PC-9 (cell line): ENCODE results near the gene SLC25A30. TPM values are rescaled to one million over a fixed set of nuclear protein-coding genes. Genes with fewer than 3 reads are reported as not detected.

Experiments
- BruUV-seq: library from RNA; stranded (reverse); fragments of 400-500 nt; replicated peaks from 2 replicates; lab custom pipeline; 2021; lab: Mats Ljungman, UMichigan
- CTCF ChIA-PET: fragments of 300-600 bp; sonication (Branson Sonifier 250); formaldehyde crosslinking; loops from one replicate; lab custom pipeline; 2022; ENCODE audit warnings: antibody characterized with exemption; lab: Charles Lee
- POLR2A ChIA-PET: fragments of 300-600 bp; sonication (Branson Sonifier 250); formaldehyde crosslinking; loops from one replicate; lab custom pipeline; 2022; ENCODE audit warnings: antibody characterized with exemption; ENCODE audit not compliant: unreplicated experiment; lab: Charles Lee
- DNase-seq, 2 experiments: peaks; one replicate each; pipeline versions ENCODE4 v3.0.0 to v3.0.0-alpha.2; 2015 to 2022; ENCODE audit warnings: mixed read lengths in 1 of 2
- H2AFZ ChIP-seq: fragments of 200-600 bp; sonication (generic); 2 replicates; pipeline ENCODE4 v1.8.1; 2017; ENCODE audit warnings: antibody characterized with exemption
- H3F3A ChIP-seq: fragments of 200-600 bp; sonication (generic); 2 replicates; pipeline ENCODE4 v1.8.1; 2017; ENCODE audit warnings: antibody characterized with exemption, mild to moderate bottlenecking, low read depth; ENCODE audit not compliant: insufficient read depth
- H3K27ac ChIP-seq: fragments of 200-600 bp; sonication (generic); 2 replicates; pipeline ENCODE4 v1.6.1; 2016; ENCODE audit warnings: mixed run types
- H3K27me3 ChIP-seq: fragments of 200-600 bp; sonication (generic); 2 replicates; pipeline ENCODE4 v1.6.1; 2016; ENCODE audit warnings: low read depth, mixed run types; ENCODE audit not compliant: insufficient read depth
- H3K36me3 ChIP-seq: fragments of 200-600 bp; sonication (generic); 2 replicates; pipeline ENCODE4 v1.6.1; 2016; ENCODE audit warnings: low read depth, mixed run types
- H3K4me1 ChIP-seq: fragments of 200-600 bp; sonication (generic); replicated peaks from 2 replicates; pipeline ENCODE4 v1.6.1; 2016; ENCODE audit warnings: mixed run types; ENCODE audit not compliant: insufficient read depth
- H3K4me2 ChIP-seq: fragments of 200-600 bp; sonication (generic); 2 replicates; pipeline ENCODE4 v1.6.1; 2017; ENCODE audit warnings: mixed run types
- H3K4me3 ChIP-seq: fragments of 200-600 bp; sonication (generic); 2 replicates; pipeline ENCODE4 v1.6.1; 2016; ENCODE audit warnings: mixed run types
- H3K79me2 ChIP-seq: fragments of 200-600 bp; sonication (generic); 2 replicates; pipeline ENCODE4 v1.6.1; 2017; ENCODE audit warnings: low read depth, mixed run types
- H3K9me2 ChIP-seq: fragments of 200-600 bp; sonication (generic); 2 replicates; pipeline ENCODE4 v1.8.1; 2017; ENCODE audit warnings: mild to moderate bottlenecking; ENCODE audit not compliant: insufficient read depth
- H3K9me3 ChIP-seq: fragments of 200-600 bp; sonication (generic); 2 replicates; pipeline ENCODE4 v1.8.1; 2016; ENCODE audit warnings: low read depth; ENCODE audit not compliant: insufficient read depth
- H4K20me1 ChIP-seq: fragments of 200-600 bp; sonication (generic); 2 replicates; pipeline ENCODE4 v1.8.1; 2017; ENCODE audit not compliant: insufficient read depth
- CTCF ChIP-seq: fragments of 200-600 bp; sonication (generic); conservative IDR thresholded peaks from 2 replicates; pipeline ENCODE4 v1.6.1; 2017; ENCODE audit warnings: mixed run types, antibody characterized with exemption, mild to moderate bottlenecking, moderate library complexity
- EZH2 ChIP-seq: fragments of 200-600 bp; sonication (generic); IDR thresholded peaks from 2 replicates; pipeline ENCODE4 v1.8.0; 2017; ENCODE audit warnings: antibody characterized with exemption, low read depth
- intact Hi-C: fragments of 100-400 bp; cut with micrococcal nuclease; formaldehyde crosslinking; loops from one replicate; pipeline ENCODE4 v1.10.0; 2022; ENCODE audit not compliant: unreplicated experiment
- total RNA-seq: library from RNA; stranded (reverse); gene quantifications from 2 replicates; pipeline ENCODE4 v1.2.3, GENCODE V29; 2021

Gene SLC25A30
- total RNA-seq, 1 experiment from 2014 or later: 11.2 TPM

GRCh38 chr13:45447050-45447661, 29.0 kb upstream of the SLC25A30 start:
- H2AFZ ChIP-seq: no peak overlapping the region
- no peaks in the 10 kb centered on the region for H3K9me3 ChIP-seq
- no peak overlapping the region for H3K4me3 ChIP-seq
- DNase-seq: no peak
- H3K9me2 ChIP-seq: no peaks in the 10 kb centered on the region
- no peaks in the 10 kb centered on the region for H3K4me1 ChIP-seq
- no peaks in the 10 kb centered on the region for H3K36me3 ChIP-seq
- TF ChIP-seq EZH2 (no peak), CTCF (no peak)
- BruUV-seq: no TSS peak
- POLR2A ChIA-PET: no interaction called here
- intact Hi-C loops: no loop called here
- H3K4me2 ChIP-seq: no peak overlapping the region
- CTCF ChIA-PET: no interaction called here
- no peak overlapping the region for H3K27ac ChIP-seq
- no peaks in the 10 kb centered on the region for H4K20me1 ChIP-seq
- peaks cover 21% of the 10 kb centered on the region for H3K27me3 ChIP-seq
- no peaks in the 10 kb centered on the region for H3K79me2 ChIP-seq
- H3F3A ChIP-seq: no peaks in the 10 kb centered on the region

GRCh38 chr13:45446181-45446580, 28.0 kb upstream of the SLC25A30 start:
- Histone ChIP-seq H3K4me2 (0 out of 2 replicates have a peak overlapping the region, but pooled peaks have one; percentile 12), H3K9me3 (no peaks in the 10 kb centered on the region), H3K4me1 (no peaks in the 10 kb centered on the region; the same call in 1 of the 2 replicates), H3K27ac (no peak overlapping the region), H3K9me2 (no peaks in the 10 kb centered on the region), H4K20me1 (no peaks in the 10 kb centered on the region), H3K79me2 (no peaks in the 10 kb centered on the region), H3K36me3 (no peaks in the 10 kb centered on the region), H2AFZ (no peak overlapping the region), H3K4me3 (no peak overlapping the region), H3K27me3 (peaks cover 21% of the 10 kb centered on the region), H3F3A (peaks cover 8% of the 10 kb centered on the region; the same call in 1 of the 2 replicates)
- BruUV-seq: no TSS peak
- CTCF ChIA-PET: no interaction called here
- no peak for TF ChIP-seq EZH2
- TF ChIP-seq CTCF: no peak
- DNase-seq: peak in 1 of 2 experiments; percentile 41
- intact Hi-C loops: no loop called here
- POLR2A ChIA-PET: interaction anchor here (0.9 kb wide), 1 partner anchor 725 kb away, joined by 5 read pairs; no protein-coding TSS in a partner anchor

GRCh38 chr13:45445053-45445452, 26.9 kb upstream of the SLC25A30 start:
- intact Hi-C loops: no loop called here
- peaks cover 21% of the 10 kb centered on the region for H3K27me3 ChIP-seq
- H3K4me1 ChIP-seq: no peaks in the 10 kb centered on the region; the same call in 1 of the 2 replicates
- H3K9me3 ChIP-seq: no peaks in the 10 kb centered on the region
- DNase-seq: no peak
- peaks cover 8% of the 10 kb centered on the region; the same call in 1 of the 2 replicates for H3F3A ChIP-seq
- no peak overlapping the region for H2AFZ ChIP-seq
- no peaks in the 10 kb centered on the region for H3K36me3 ChIP-seq
- no peaks in the 10 kb centered on the region for H3K9me2 ChIP-seq
- no peak overlapping the region for H3K4me2 ChIP-seq
- no peaks in the 10 kb centered on the region for H4K20me1 ChIP-seq
- ChIA-PET CTCF (no interaction called here), POLR2A (no interaction called here)
- no peaks in the 10 kb centered on the region for H3K79me2 ChIP-seq
- TF ChIP-seq CTCF: no peak
- TF ChIP-seq EZH2: no peak
- H3K27ac ChIP-seq: no peak overlapping the region
- H3K4me3 ChIP-seq: no peak overlapping the region
- no TSS peak for BruUV-seq
